Measurements from ENCODE around the gene PAPSS2. TPM values are rescaled to one million over a fixed set of nuclear protein-coding genes. Genes with fewer than 3 reads are reported as not detected.

The PAPSS2 gene
- total RNA-seq, 8 experiments from 2014 or later = 0.75 to 60.6 (median 7.3) TPM

GRCh38 chr10:87646192-87646909, 13.3 kb upstream of the PAPSS2 start:
- WGBS, 10 experiments = 14 to 86% (median 52%) methylated on average over 1 to 4 of the region's 4 CpGs; no CpG with 5 or more reads in 1 of the 10 experiments
- ATAC-seq (replicated peaks in 6 of 8) = no peak
- in situ Hi-C loops (cut with MboI; ENCODE audit: low pct_unique_long_range_greater_than_20kb in 2 of 9, low sequenced_read_pairs in 9 of 9, unreplicated experiment in 9 of 9) = loop anchor here in 1 of 9 experiments (25.0 kb wide), 1 partner anchor 109 kb away; no protein-coding TSS in a partner anchor
- Histone ChIP-seq H3K27ac (no peak overlapping the region), H3K4me1 (replicated peaks in 1 of 2) (no peaks in the 10 kb centered on the region), H3K4me3 (no peak overlapping the region)

- ATAC-seq (replicated peaks in 6 of 8) = peak in 2 of 8 experiments; percentile 81 to 84
- WGBS, 10 experiments = 0 to 100% (median 50%) methylated on average over 1 to 2 of the region's 2 CpGs; no CpG with 5 or more reads in 2 of the 10 experiments
- H3K4me1 ChIP-seq (replicated peaks in 1 of 2) = no peaks in the 10 kb centered on the region
- no peak overlapping the region for H3K27ac ChIP-seq
- H3K4me3 ChIP-seq = no peak overlapping the region
- in situ Hi-C loops (cut with MboI; ENCODE audit: low pct_unique_long_range_greater_than_20kb in 2 of 9, low sequenced_read_pairs in 9 of 9, unreplicated experiment in 9 of 9) = loop anchor here in 1 of 9 experiments (25.0 kb wide), 1 partner anchor 110 kb away; no protein-coding TSS in a partner anchor
Measured at GRCh38 chr10:87646935-87647334, 12.7 kb upstream of the PAPSS2 start.

- Histone ChIP-seq H3K4me3 (no peak overlapping the region), H3K4me1 (replicated peaks in 1 of 2) (no peaks in the 10 kb centered on the region), H3K27ac (no peak overlapping the region)
- in situ Hi-C loops (cut with MboI; ENCODE audit: low pct_unique_long_range_greater_than_20kb in 2 of 9, low sequenced_read_pairs in 9 of 9, unreplicated experiment in 9 of 9) = loop anchor here in 1 of 9 experiments (10.0 to 25.0 kb wide), 2 partner anchors 84 to 114 kb away; no protein-coding TSS in a partner anchor
- peak in 3 of 8 experiments; percentile 36 to 57 (median 55) for ATAC-seq (replicated peaks in 6 of 8)
- 54 to 100% (median 90%) methylated on average over 3 to 5 of the region's 5 CpGs; no CpG with 5 or more reads in 1 of the 10 experiments for WGBS, 10 experiments
Measured at GRCh38 chr10:87650838-87651589, 8.7 kb upstream of the PAPSS2 start.

GRCh38 chr10:87651801-87652200, 7.9 kb upstream of the PAPSS2 start:
- in situ Hi-C loops (cut with MboI; ENCODE audit: low pct_unique_long_range_greater_than_20kb in 2 of 9, low sequenced_read_pairs in 9 of 9, unreplicated experiment in 9 of 9) = loop anchor here in 1 of 9 experiments (10.0 to 25.0 kb wide), 2 partner anchors 83 to 114 kb away; no protein-coding TSS in a partner anchor
- no peak overlapping the region for H3K4me3 ChIP-seq
- no peak for ATAC-seq (replicated peaks in 6 of 8)
- H3K4me1 ChIP-seq (replicated peaks in 1 of 2) = no peaks in the 10 kb centered on the region
- H3K27ac ChIP-seq = no peak overlapping the region
- 53 to 100% (median 79%) methylated on average over 1 to 6 of the region's 6 CpGs; no CpG with 5 or more reads in 1 of the 10 experiments for WGBS, 10 experiments

GRCh38 chr10:87652261-87652660, 7.4 kb upstream of the PAPSS2 start:
- in situ Hi-C loops (cut with MboI; ENCODE audit: low pct_unique_long_range_greater_than_20kb in 2 of 9, low sequenced_read_pairs in 9 of 9, unreplicated experiment in 9 of 9) = loop anchor here in 1 of 9 experiments (10.0 to 25.0 kb wide), 2 partner anchors 83 to 115 kb away; no protein-coding TSS in a partner anchor
- WGBS, 10 experiments = 83 to 100% (median 92%) methylated on average over 1 of the region's 1 CpG; no CpG with 5 or more reads in 6 of the 10 experiments
- no peak overlapping the region for H3K4me3 ChIP-seq
- no peak for ATAC-seq (replicated peaks in 6 of 8)
- no peaks in the 10 kb centered on the region for H3K4me1 ChIP-seq (replicated peaks in 1 of 2)
- no peak overlapping the region for H3K27ac ChIP-seq

- in situ Hi-C loops (cut with MboI; ENCODE audit: low pct_unique_long_range_greater_than_20kb in 2 of 9, low sequenced_read_pairs in 9 of 9, unreplicated experiment in 9 of 9) = loop anchor here in 1 of 9 experiments (10.0 to 25.0 kb wide), 2 partner anchors 81 to 117 kb away; no protein-coding TSS in a partner anchor
- WGBS, 10 experiments = 67 to 100% (median 75%) methylated on average over 1 of the region's 1 CpG; no CpG with 5 or more reads in 4 of the 10 experiments
Measured at GRCh38 chr10:87654212-87654611, 5.5 kb upstream of the PAPSS2 start.

GRCh38 chr10:87656431-87657072, 3.1 kb upstream of the PAPSS2 start:
- ATAC-seq (replicated peaks in 6 of 8) = peak in 1 of 8 experiments; percentile 10
- no peak overlapping the region for H3K27ac ChIP-seq
- 0 to 94% (median 56%) methylated on average over 1 to 4 of the region's 4 CpGs; no CpG with 5 or more reads in 4 of the 10 experiments for WGBS, 10 experiments
- H3K4me3 ChIP-seq = no peak overlapping the region
- H3K4me1 ChIP-seq (replicated peaks in 1 of 2) = peaks cover 0 to 2% of the 10 kb centered on the region in 2 donors
- in situ Hi-C loops (cut with MboI; ENCODE audit: low pct_unique_long_range_greater_than_20kb in 2 of 9, low sequenced_read_pairs in 9 of 9, unreplicated experiment in 9 of 9) = loop anchor here in 1 of 9 experiments (10.0 to 25.0 kb wide), 2 partner anchors 78 to 119 kb away; no protein-coding TSS in a partner anchor

More at GRCh38 chr10:87654212-87654611, 5.5 kb upstream of the PAPSS2 start:
- Histone ChIP-seq H3K4me3 (no peak overlapping the region), H3K27ac (no peak overlapping the region), H3K4me1 (replicated peaks in 1 of 2) (peaks cover 0 to 2% of the 10 kb centered on the region in 2 donors)
- ATAC-seq (replicated peaks in 6 of 8) = no peak

- H3K27ac ChIP-seq = no peak overlapping the region
- H3K4me1 ChIP-seq (replicated peaks in 1 of 2) = peaks cover 0 to 2% of the 10 kb centered on the region in 2 donors
- peak in 1 of 8 experiments; percentile 6 for ATAC-seq (replicated peaks in 6 of 8)
- in situ Hi-C loops (cut with MboI; ENCODE audit: low pct_unique_long_range_greater_than_20kb in 2 of 9, low sequenced_read_pairs in 9 of 9, unreplicated experiment in 9 of 9) = loop anchor here in 1 of 9 experiments (10.0 to 25.0 kb wide), 2 partner anchors 77 to 120 kb away; no protein-coding TSS in a partner anchor
- no peak overlapping the region for H3K4me3 ChIP-seq
- WGBS, 10 experiments = 50 to 95% (median 86%) methylated on average over 1 to 5 of the region's 5 CpGs
Measured at GRCh38 chr10:87657371-87657770, 2.3 kb upstream of the PAPSS2 start.

GRCh38 chr10:87658321-87658795, 1.3 kb upstream of the PAPSS2 start:
- Histone ChIP-seq H3K4me1 (replicated peaks in 1 of 2) (peaks cover 0 to 2% of the 10 kb centered on the region in 2 donors), H3K27ac (no peak overlapping the region), H3K4me3 (no peak overlapping the region)
- in situ Hi-C loops (cut with MboI; ENCODE audit: low pct_unique_long_range_greater_than_20kb in 2 of 9, low sequenced_read_pairs in 9 of 9, unreplicated experiment in 9 of 9) = loop anchor here in 1 of 9 experiments (10.0 to 25.0 kb wide), 2 partner anchors 76 to 121 kb away; no protein-coding TSS in a partner anchor
- 20 to 90% (median 60%) methylated on average over 1 to 4 of the region's 5 CpGs; no CpG with 5 or more reads in 1 of the 10 experiments for WGBS, 10 experiments
- ATAC-seq (replicated peaks in 6 of 8) = peak in 3 of 8 experiments; percentile 12 to 53 (median 34)

GRCh38 chr10:87658858-87659555, 671 bp upstream of the PAPSS2 start:
- 28 to 100% (median 50%) methylated on average over 1 to 5 of the region's 15 CpGs; no CpG with 5 or more reads in 5 of the 10 experiments for WGBS, 10 experiments
- no peak for ATAC-seq (replicated peaks in 6 of 8)
- peak overlapping the region; percentile 52 to 90 (median 63) for H3K4me3 ChIP-seq
- H3K4me1 ChIP-seq (replicated peaks in 1 of 2) = peaks cover 0 to 2% of the 10 kb centered on the region in 2 donors
- in situ Hi-C loops (cut with MboI; ENCODE audit: low pct_unique_long_range_greater_than_20kb in 2 of 9, low sequenced_read_pairs in 9 of 9, unreplicated experiment in 9 of 9) = loop anchor here in 1 of 9 experiments (10.0 to 25.0 kb wide), 2 partner anchors 76 to 122 kb away; no protein-coding TSS in a partner anchor
- no peak overlapping the region for H3K27ac ChIP-seq

GRCh38 chr10:87660484-87661133, 931 bp downstream of the PAPSS2 start:
- ATAC-seq (replicated peaks in 6 of 8) = peak in 3 of 8 experiments; percentile 1 to 42 (median 36)
- H3K27ac ChIP-seq = no peak overlapping the region

More at GRCh38 chr10:87660484-87661133, 931 bp downstream of the PAPSS2 start:
- Histone ChIP-seq H3K4me3 (peak overlapping the region; percentile 52 to 90 (median 63)), H3K4me1 (replicated peaks in 1 of 2) (peaks cover 0 to 2% of the 10 kb centered on the region in 2 donors)
- 0 to 59% (median 27%) methylated on average over 1 to 12 of the region's 12 CpGs; no CpG with 5 or more reads in 1 of the 10 experiments for WGBS, 10 experiments
- in situ Hi-C loops (cut with MboI; ENCODE audit: low pct_unique_long_range_greater_than_20kb in 2 of 9, low sequenced_read_pairs in 9 of 9, unreplicated experiment in 9 of 9) = loop anchor here in 2 of 9 experiments (10.0 to 25.0 kb wide), 2 partner anchors 74 to 123 kb away; no protein-coding TSS in a partner anchor
